Ramos (cell line): ENCODE measurements around the gene VPS50.

Source experiments
- in situ Hi-C: fragments of 300-500 bp; cut with MboI; formaldehyde crosslinking; loops from one replicate; pipeline ENCODE4 v1.14.3; 2022; ENCODE audit warnings: low sequenced_read_pairs; ENCODE audit not compliant: unreplicated experiment

The VPS50 gene

GRCh38 chr7:93238748-93239147 is 6.6 kb downstream of the VPS50 start:
- in situ Hi-C loops, result no loop called here

GRCh38 chr7:93239824-93240223 is 7.7 kb downstream of the VPS50 start:
- in situ Hi-C loops, result no loop called here

GRCh38 chr7:93242106-93242505 is 9.9 kb downstream of the VPS50 start:
- in situ Hi-C loops, result no loop called here

GRCh38 chr7:93245525-93246432 is 13.6 kb downstream of the VPS50 start:
- in situ Hi-C loops, result no loop called here

- in situ Hi-C loops, result loop anchor here (10.0 kb wide), 1 partner anchor 295 kb away; no protein-coding TSS in a partner anchor
These were observed 17.5 kb downstream of the VPS50 start for GRCh38 chr7:93249491-93250148.

- in situ Hi-C loops, result loop anchor here (10.0 kb wide), 1 partner anchor 286 kb away; no protein-coding TSS in a partner anchor
These were observed 26.5 kb downstream of the VPS50 start for GRCh38 chr7:93258661-93259060.

- in situ Hi-C loops, result no loop called here
These were observed 30.4 kb downstream of the VPS50 start for GRCh38 chr7:93262535-93262934.

GRCh38 chr7:93265220-93265619 is 33.1 kb downstream of the VPS50 start:
- in situ Hi-C loops, result no loop called here

- in situ Hi-C loops, result no loop called here
These were observed 47.4 kb downstream of the VPS50 start for GRCh38 chr7:93279541-93279940.

GRCh38 chr7:93284908-93285307 is 52.7 kb downstream of the VPS50 start:
- in situ Hi-C loops, result no loop called here

GRCh38 chr7:93293229-93293628 is 61.1 kb downstream of the VPS50 start:
- in situ Hi-C loops, result no loop called here

- in situ Hi-C loops, result no loop called here
These were observed 66.0 kb downstream of the VPS50 start for GRCh38 chr7:93298206-93298605.

- in situ Hi-C loops, result no loop called here
These were observed 66.5 kb downstream of the VPS50 start for GRCh38 chr7:93298671-93299070.

GRCh38 chr7:93301736-93302135 is 69.6 kb downstream of the VPS50 start:
- in situ Hi-C loops, result no loop called here

- in situ Hi-C loops, result no loop called here
These were observed 75.0 kb downstream of the VPS50 start for GRCh38 chr7:93307131-93307660.

- in situ Hi-C loops, result no loop called here
These were observed 75.8 kb downstream of the VPS50 start for GRCh38 chr7:93307943-93308342.

- in situ Hi-C loops, result no loop called here
These were observed 78.2 kb downstream of the VPS50 start for GRCh38 chr7:93310346-93310745.

GRCh38 chr7:93314449-93314848 is 82.3 kb downstream of the VPS50 start:
- in situ Hi-C loops, result no loop called here

GRCh38 chr7:93315896-93316295 is 83.7 kb downstream of the VPS50 start:
- in situ Hi-C loops, result no loop called here

GRCh38 chr7:93316730-93317129 is 84.6 kb downstream of the VPS50 start:
- in situ Hi-C loops, result no loop called here

- in situ Hi-C loops, result no loop called here
These were observed 88.7 kb downstream of the VPS50 start for GRCh38 chr7:93320887-93321286.
